K562 (cell line): Measurements from ENCODE around the gene CCDC73. TPM values are rescaled to one million over a fixed set of nuclear protein-coding genes. Genes with fewer than 3 reads are reported as not detected.

Source experiments
- ATAC-seq: fragments of 200-7000 bp; cut with Tn5 transposase; 3 replicates; pipeline ENCODE4 v1.9.1; 2020; ENCODE audit warnings: moderate library complexity
- BruUV-seq: library from RNA; stranded (reverse); fragments of 400-500 nt; replicated peaks from 2 replicates; lab custom pipeline; 2021; lab: Mats Ljungman, UMichigan
- CTCF ChIA-PET: fragments of 300-600 bp; formaldehyde crosslinking; extraction: SDS; loops from one replicate; lab custom pipeline; 2021; ENCODE audit warnings: low intra/inter-chr PET ratio; lab: Yijun Ruan, JAX
- POLR2A ChIA-PET: fragments of 300-600, 350-650 bp; sonication (Branson Sonifier 250); formaldehyde crosslinking; extraction: SDS; loops from one replicate; lab custom pipeline; 2021; ENCODE audit warnings: antibody characterized with exemption, inconsistent platforms; lab: Yijun Ruan, JAX
- DNase-seq, 4 experiments: peaks; one replicate each; pipeline versions ENCODE4 v3.0.0 to v3.0.0-alpha.2; 2011 to 2018; ENCODE audit warnings: low spot score in 3 of 4, mixed read lengths in 3 of 4; ENCODE audit errors: extremely low read depth in 1 of 4
- FAIRE-seq: peaks from 2 replicates; lab custom pipeline; 2011; peaks lifted over from hg19 to GRCh38; lab: Jason Lieb, UNC
- H2AFZ ChIP-seq: 2 replicates; pipeline ENCODE4 v1.6.0; 2011; ENCODE audit warnings: low read depth, low read length, control low read depth, inconsistent platforms
- H3K27ac ChIP-seq: fragments of 200-600 bp; 3 replicates; pipeline ENCODE4 v1.8.0; 2011; ENCODE audit warnings: low read depth, mild to moderate bottlenecking, control low read depth, inconsistent platforms, low read length, moderate library complexity, mixed read lengths; ENCODE audit errors: extremely low read depth
- H3K27me3 ChIP-seq, 2 experiments: fragments of 300-600 bp in 1 of 2; 2 replicates in 1 of 2; 3 replicates in 1 of 2; pipeline versions ENCODE4 v1.6.0 to v1.8.0; 2011; ENCODE audit warnings: inconsistent platforms in 2 of 2, low read length in 2 of 2, mild to moderate bottlenecking in 1 of 2, mixed read lengths in 1 of 2, moderate library complexity in 1 of 2; ENCODE audit not compliant: control insufficient read depth in 2 of 2, insufficient read depth in 2 of 2
- H3K36me3 ChIP-seq: fragments of 300-600 bp; 3 replicates; pipeline ENCODE4 v1.8.0; 2011; ENCODE audit warnings: mild to moderate bottlenecking, low read length, inconsistent platforms; ENCODE audit not compliant: control insufficient read depth, insufficient read depth
- H3K4me1 ChIP-seq, 2 experiments: fragments of 200-600 bp in 1 of 2; replicated peaks in 1 of 2; 2 replicates in 1 of 2; 3 replicates in 1 of 2; pipeline versions ENCODE4 v1.5.1 to v1.8.0; 2011; ENCODE audit warnings: inconsistent platforms in 2 of 2, low read length in 2 of 2, mild to moderate bottlenecking in 1 of 2, mixed read lengths in 1 of 2, moderate library complexity in 1 of 2; ENCODE audit not compliant: control insufficient read depth in 2 of 2, insufficient read depth in 2 of 2
- H3K4me2 ChIP-seq: 2 replicates; pipeline ENCODE4 v1.6.1; 2011; ENCODE audit warnings: low read length, control low read depth, inconsistent platforms, mixed read lengths; ENCODE audit not compliant: insufficient read depth
- H3K4me3 ChIP-seq: fragments of 200-600 bp; sonication (generic), shearing (Covaris generic); 2 replicates; pipeline ENCODE4 v1.5.1; 2016; ENCODE audit warnings: control low read depth, inconsistent platforms
- H3K79me2 ChIP-seq: fragments of 200-600 bp; 3 replicates; pipeline ENCODE4 v1.8.0; 2011; ENCODE audit warnings: low read length, inconsistent platforms; ENCODE audit not compliant: control insufficient read depth, insufficient read depth
- H3K9ac ChIP-seq, 2 experiments: 2 replicates each; pipeline versions ENCODE4 v1.6.0 to v1.6.1; 2011; ENCODE audit warnings: low read depth in 2 of 2, low read length in 2 of 2, control low read depth in 1 of 2, inconsistent platforms in 1 of 2, mild to moderate bottlenecking in 1 of 2, mixed read lengths in 1 of 2; ENCODE audit not compliant: insufficient read depth in 1 of 2
- H3K9me1 ChIP-seq: one replicate; pipeline ENCODE4 v1.6.0; 2011; ENCODE audit warnings: inconsistent platforms, mild to moderate bottlenecking, low read length, moderate library complexity; ENCODE audit not compliant: control insufficient read depth, insufficient read depth
- H3K9me3 ChIP-seq: replicated peaks from 2 replicates; pipeline ENCODE4 v1.5.1; 2011; ENCODE audit warnings: low read depth, low read length, inconsistent platforms; ENCODE audit not compliant: control insufficient read depth, insufficient read depth
- H4K20me1 ChIP-seq: replicated peaks from 2 replicates; pipeline ENCODE4 v1.6.1; 2011; ENCODE audit warnings: low read length, inconsistent platforms, mixed read lengths; ENCODE audit not compliant: control insufficient read depth, insufficient read depth
- KAT8 ChIP-seq: fragments of 450-650 bp; IDR thresholded peaks from 2 replicates; pipeline ENCODE4 v1.6.1; 2016; ENCODE audit warnings: low read depth, mild to moderate bottlenecking
- MEIS2 ChIP-seq: fragments of 450-650 bp; IDR thresholded peaks from 2 replicates; pipeline ENCODE4 v1.6.1; 2014; ENCODE audit warnings: mild to moderate bottlenecking; ENCODE audit not compliant: partially characterized antibody
- PTBP1 ChIP-seq: fragments of 200-400 bp; formaldehyde crosslinking; IDR thresholded peaks from 2 replicates; pipeline ENCODE4 v1.6.1; 2017; ENCODE audit warnings: low read depth, low read length
- RAD51 ChIP-seq: fragments of 450-650 bp; IDR thresholded peaks from 2 replicates; pipeline ENCODE4 v1.7.1; 2016; ENCODE audit warnings: low read depth, mild to moderate bottlenecking, borderline replicate concordance
- USF2 ChIP-seq: sonication (generic); formaldehyde crosslinking; IDR thresholded peaks from 2 replicates; pipeline ENCODE4 v1.5.0; 2020; ENCODE audit warnings: missing genetic modification reagents
- ZFP1 ChIP-seq: fragments of 450-650 bp; formaldehyde crosslinking; IDR thresholded peaks from 2 replicates; pipeline ENCODE4 v1.4.0; 2020; ENCODE audit warnings: mild to moderate bottlenecking, mixed read lengths
- ZNF780A ChIP-seq: fragments of 250-450 bp; sonication (Bioruptor Pico); IDR thresholded peaks from 2 replicates; pipeline ENCODE4 v1.5.0; 2021; ENCODE audit warnings: mild to moderate bottlenecking
- WGBS: fragments of 100-300 bp; shearing (Covaris generic); methylation state at CpG from one replicate; pipeline ENCODE4 v1.1.6; 2016; ENCODE audit warnings: low coverage, mixed read lengths; ENCODE audit not compliant: insufficient coverage; ENCODE audit errors: missing lambda C conversion rate; 5-methylcytosine and 5-hydroxymethylcytosine counted together
- in situ Hi-C: fragments of 300-500 bp; cut with MboI; formaldehyde crosslinking; loops from 4 replicates; pipeline ENCODE4 v1.15.0; 2018; ENCODE audit warnings: inconsistent platforms, mixed read lengths
- intact Hi-C: fragments of 100-400 bp; cut with micrococcal nuclease; formaldehyde crosslinking; loops from 2 replicates; pipeline ENCODE4 v1.14.2; 2022
- polyA plus RNA-seq, 8 experiments: library from polyadenylated mRNA; depleted of rRNA in 4 of 8; stranded (reverse) in 5 of 8; unstranded in 3 of 8; fragments of >200 nt; fragmentation: Nextera tagmentation in 2 of 8; fragmentation: Illumina TruSeq in 1 of 8; extraction: Ambion mirVana in 2 of 8; extraction: Trizol in 1 of 8; gene quantifications; 2 replicates each; pipeline versions ENCODE4 v1.2.1 to v1.2.3, GENCODE V29; 2011 to 2014; ENCODE audit warnings: inconsistent platforms in 1 of 8, missing spikeins in 1 of 8
- total RNA-seq, 7 experiments: library from RNA; depleted of rRNA in 6 of 7; stranded (reverse); fragments of >200 nt in 6 of 7; fragmentation: Illumina TruSeq in 2 of 7; extraction: Trizol in 2 of 7; gene quantifications; 2 replicates each; pipeline versions ENCODE4 v1.2.1 to v1.2.3, GENCODE V29; 2011 to 2021; ENCODE audit warnings: low replicate concordance in 1 of 7
- TF ChIP-seq, protein P1 (sequence below): fragments of 450-650 bp; formaldehyde crosslinking; IDR thresholded peaks from 2 replicates; pipeline ENCODE4 v1.4.0; 2020; ENCODE audit warnings: mild to moderate bottlenecking, mixed read lengths
- TF ChIP-seq, protein P2 (sequence below): fragments of 450-650 bp; IDR thresholded peaks from 2 replicates; pipeline ENCODE4 v1.6.1; 2016

Gene CCDC73
- total and polyA plus RNA-seq, 9 of the 15 experiments (the other 6 are each of a cell fraction or from before 2014, with no cell fraction given), result 0.20 to 0.21 TPM; not detected in 7

DNA sequence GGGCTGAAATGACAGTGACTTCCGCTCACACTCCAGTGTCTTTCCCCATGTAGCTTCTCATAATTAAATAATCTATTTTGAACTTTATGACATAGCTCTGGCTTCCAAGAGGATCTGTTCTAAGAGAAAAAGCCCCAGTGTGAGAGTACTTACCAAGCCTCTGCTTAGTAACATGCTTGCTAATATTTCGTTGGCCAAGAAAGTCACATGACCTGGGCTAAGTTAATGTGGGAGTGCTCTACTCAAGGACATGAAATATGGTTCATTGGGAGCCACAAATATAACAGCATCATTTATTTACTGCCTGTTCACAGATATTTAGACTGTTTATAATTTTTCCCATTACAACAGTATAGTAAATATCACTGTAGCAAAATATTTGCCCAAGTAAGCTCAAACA lies 42.5 kb downstream of the CCDC73 start:
- Histone ChIP-seq H2AFZ (no peak overlapping the region), H3K4me1 (no peaks in the 10 kb centered on the region), H3K36me3 (no peaks in the 10 kb centered on the region), H3K4me2 (no peak overlapping the region), H3K27me3 (peaks cover 0 to 6% of the 10 kb centered on the region in 2 experiments; a peak in 1 of 5 replicates), H3K9ac (no peak overlapping the region), H3K79me2 (no peaks in the 10 kb centered on the region), H3K27ac (no peak overlapping the region), H3K9me3 (no peaks in the 10 kb centered on the region), H3K4me3 (no peak overlapping the region), H3K9me1 (no peaks in the 10 kb centered on the region), H4K20me1 (no peaks in the 10 kb centered on the region)
- peak in 2 of 4 experiments; percentile 3 to 7 for DNase-seq
- in situ Hi-C loops (no loop called here), intact Hi-C loops (loop anchor here (5.0 kb wide), 1 partner anchor 40 kb away; the partner anchor contains the start of gene CCDC73)
- no TSS peak for BruUV-seq
- 13% methylated on average over 2 of the region's 2 CpGs for WGBS
- TF ChIP-seq MEIS2 (peak; percentile 20), USF2 (CRISPR knock-in tag) (peak; percentile 20; the same call in 1 of the 2 replicates), RAD51 (peak; percentile 56), ZNF780A (CRISPR knock-in tag) (no peak), ZFP1 (no peak), PTBP1 (no peak), KAT8 (no peak)
- TF ChIP-seq, protein P1, sequence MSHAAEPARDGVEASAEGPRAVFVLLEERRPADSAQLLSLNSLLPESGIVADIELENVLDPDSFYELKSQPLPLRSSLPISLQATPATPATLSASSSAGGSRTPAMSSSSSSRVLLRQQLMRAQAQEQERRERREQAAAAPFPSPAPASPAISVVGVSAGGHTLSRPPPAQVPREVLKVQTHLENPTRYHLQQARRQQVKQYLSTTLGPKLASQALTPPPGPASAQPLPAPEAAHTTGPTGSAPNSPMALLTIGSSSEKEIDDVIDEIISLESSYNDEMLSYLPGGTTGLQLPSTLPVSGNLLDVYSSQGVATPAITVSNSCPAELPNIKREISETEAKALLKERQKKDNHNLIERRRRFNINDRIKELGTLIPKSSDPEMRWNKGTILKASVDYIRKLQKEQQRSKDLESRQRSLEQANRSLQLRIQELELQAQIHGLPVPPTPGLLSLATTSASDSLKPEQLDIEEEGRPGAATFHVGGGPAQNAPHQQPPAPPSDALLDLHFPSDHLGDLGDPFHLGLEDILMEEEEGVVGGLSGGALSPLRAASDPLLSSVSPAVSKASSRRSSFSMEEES (CRISPR knock-in tag), result peak; percentile 89
- TF ChIP-seq, protein P2, sequence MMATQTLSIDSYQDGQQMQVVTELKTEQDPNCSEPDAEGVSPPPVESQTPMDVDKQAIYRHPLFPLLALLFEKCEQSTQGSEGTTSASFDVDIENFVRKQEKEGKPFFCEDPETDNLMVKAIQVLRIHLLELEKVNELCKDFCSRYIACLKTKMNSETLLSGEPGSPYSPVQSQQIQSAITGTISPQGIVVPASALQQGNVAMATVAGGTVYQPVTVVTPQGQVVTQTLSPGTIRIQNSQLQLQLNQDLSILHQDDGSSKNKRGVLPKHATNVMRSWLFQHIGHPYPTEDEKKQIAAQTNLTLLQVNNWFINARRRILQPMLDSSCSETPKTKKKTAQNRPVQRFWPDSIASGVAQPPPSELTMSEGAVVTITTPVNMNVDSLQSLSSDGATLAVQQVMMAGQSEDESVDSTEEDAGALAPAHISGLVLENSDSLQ, result no peak
- no peak for FAIRE-seq
- CTCF ChIA-PET, result no interaction called here
- POLR2A ChIA-PET, result no interaction called here
- ATAC-seq, result peak; percentile 36; the same call in 1 of the 3 replicates
